HG03378 (cell line): ENCODE data around the gene TOMM5.

Experiments used
- ATAC-seq: cut with Tn5 transposase; IDR thresholded peaks from one replicate; pipeline ENCODE4 v1.9.1; 2021; ENCODE audit warnings: mild to moderate bottlenecking, moderate library complexity; ENCODE audit not compliant: unreplicated experiment

The TOMM5 gene

DNA sequence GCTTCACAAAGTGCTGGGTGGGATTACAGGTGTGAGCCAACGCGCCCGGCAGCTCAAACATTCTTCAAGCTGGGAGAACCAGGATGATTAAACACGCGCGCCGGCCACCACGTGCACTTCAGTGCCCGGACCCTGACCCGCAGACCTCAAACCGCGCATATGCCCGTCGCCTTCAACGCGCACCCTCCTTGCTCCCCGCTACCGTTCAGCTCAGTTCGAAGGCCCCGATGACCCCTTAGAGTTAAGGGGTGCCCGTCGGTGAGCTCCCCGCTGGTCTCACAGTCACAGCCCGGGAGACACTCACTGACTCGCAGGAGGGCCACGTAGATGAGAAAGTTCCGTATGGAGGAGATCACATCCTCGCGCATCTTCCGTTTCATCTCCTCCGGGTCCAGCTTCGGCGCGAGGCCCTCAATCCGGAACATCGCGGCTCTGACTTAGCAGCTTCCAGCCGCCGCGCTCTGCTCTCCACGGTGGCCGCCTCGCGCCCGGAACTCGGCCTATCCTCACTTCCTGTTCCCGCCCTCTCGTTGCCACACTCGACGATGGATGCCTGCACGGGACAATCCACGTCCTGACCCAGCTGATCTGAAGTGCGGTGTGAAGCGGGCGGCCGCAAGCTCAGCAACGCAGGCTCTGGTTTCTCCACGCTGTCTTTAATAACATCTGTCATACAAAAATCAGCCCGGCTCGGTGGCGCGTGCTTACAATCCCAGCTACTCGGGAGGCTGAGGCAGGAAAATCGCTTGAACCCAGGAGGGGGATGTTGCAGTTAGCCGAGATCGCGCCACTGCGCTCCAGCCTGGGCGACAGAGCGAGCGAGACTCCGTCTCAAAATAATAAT, at the start of gene TOMM5:
Gene TOMM5, minus strand, starts transcription at position 490 of the 844 bp plus-strand sequence. Its CDS starts 65 bp downstream, at position 425.
- peak; percentile 80 for ATAC-seq

GRCh38 chr9:37641331-37641730, 48.9 kb upstream of the TOMM5 start:
- ATAC-seq, result no peak

DNA sequence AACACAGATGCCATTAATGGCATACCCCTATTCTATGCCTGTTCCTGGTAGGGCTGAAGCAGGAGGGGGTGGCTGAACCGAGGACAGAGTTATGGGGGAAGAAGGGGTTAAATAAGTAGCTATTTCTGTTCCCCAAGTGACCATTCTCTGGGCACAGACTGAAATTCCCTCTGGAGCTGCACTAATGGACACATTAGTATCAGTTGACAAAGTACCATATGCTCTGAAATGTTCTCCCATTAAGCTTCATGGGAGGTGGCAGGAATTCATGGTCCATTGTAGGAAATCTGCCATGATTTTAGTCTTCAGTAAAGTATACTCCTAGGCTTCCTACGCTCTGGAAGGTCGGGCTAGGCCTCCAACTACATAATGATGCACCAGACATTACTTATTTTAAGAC, 47.8 kb upstream of the TOMM5 start:
- ATAC-seq, result no peak

DNA sequence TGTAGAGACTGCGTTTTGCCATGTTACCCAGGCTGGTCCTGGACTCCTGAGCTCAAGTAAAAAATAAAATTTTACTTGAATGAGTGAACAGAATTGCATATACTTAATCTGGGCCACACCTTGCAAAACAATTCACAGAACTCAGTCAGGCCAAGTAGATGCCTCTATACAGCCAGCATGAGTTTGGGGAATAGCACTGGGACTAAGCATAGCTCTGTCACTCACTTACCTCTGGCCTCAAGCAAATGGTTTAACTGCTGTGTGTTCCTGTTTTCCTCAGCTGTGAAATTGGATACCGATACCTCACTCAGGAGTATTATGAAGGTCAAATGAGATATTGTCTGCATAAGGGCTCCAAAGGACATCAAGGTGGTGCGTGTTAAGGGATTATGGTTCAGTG, 47.4 kb upstream of the TOMM5 start:
- no peak for ATAC-seq

DNA sequence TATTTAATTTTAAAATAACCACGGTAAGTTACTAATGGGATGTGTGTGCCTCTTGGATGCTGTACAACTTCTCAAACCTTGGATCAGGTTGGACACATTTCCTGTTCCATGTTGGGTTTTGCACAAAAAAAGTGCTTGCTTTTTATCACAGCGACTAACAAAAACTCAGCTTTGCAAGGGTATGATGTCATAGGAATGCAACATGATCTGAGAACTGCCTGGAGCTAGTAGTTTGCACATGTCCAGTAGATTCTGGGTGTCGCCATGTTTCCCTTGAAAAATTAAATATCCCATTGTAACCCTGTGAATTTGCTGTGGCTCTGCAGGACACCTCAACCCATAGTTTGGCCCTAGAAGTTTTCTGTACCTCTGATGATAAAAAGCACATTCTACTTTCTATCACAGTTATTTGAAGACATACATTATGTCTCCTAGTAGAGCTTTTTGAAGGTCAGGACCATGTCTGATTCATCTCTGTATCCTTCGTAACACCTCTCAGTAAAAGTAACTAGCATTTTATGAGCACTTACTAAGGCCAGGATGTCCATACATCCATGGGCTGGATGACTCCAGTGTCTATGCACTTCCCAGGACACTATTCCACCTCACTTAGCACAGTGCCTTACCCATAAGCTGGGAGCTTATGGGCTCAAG, 46.8 kb upstream of the TOMM5 start:
- no peak for ATAC-seq

GRCh38 chr9:37636511-37637448, 44.4 kb upstream of the TOMM5 start:
- ATAC-seq, result no peak

GRCh38 chr9:37635808-37636207, 43.4 kb upstream of the TOMM5 start:
- ATAC-seq, result no peak

- ATAC-seq, result no peak
These were observed 40.1 kb upstream of the TOMM5 start for GRCh38 chr9:37632479-37632878.

- no peak for ATAC-seq
These were observed 34.4 kb upstream of the TOMM5 start for GRCh38 chr9:37626708-37627292.

- ATAC-seq, result no peak
These were observed 33.4 kb upstream of the TOMM5 start for GRCh38 chr9:37625758-37626147.

- no peak for ATAC-seq
These were observed 32.8 kb upstream of the TOMM5 start for GRCh38 chr9:37625036-37625757.

GRCh38 chr9:37624073-37624472, 31.7 kb upstream of the TOMM5 start:
- no peak for ATAC-seq

GRCh38 chr9:37623267-37623666, 30.9 kb upstream of the TOMM5 start:
- ATAC-seq, result no peak

DNA sequence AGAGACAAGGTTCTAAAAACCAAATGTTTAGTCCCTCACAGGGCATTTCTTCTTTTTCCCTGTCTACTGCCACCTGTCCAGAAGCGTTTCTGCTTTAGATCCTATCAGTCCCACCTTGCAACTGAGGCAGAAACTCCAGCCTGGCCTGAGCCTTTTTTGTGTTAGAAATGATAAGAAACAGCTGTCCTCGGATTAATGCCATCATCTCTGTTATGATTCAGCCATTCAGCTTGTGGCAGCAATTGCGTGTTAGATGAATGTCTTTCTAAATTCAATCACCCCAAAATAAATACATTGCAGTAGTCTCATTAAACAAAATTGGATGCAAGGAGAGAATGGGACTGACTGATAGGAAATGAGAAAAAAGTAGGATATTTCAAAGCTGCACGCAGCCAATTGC, 30.1 kb upstream of the TOMM5 start:
- ATAC-seq, result no peak

DNA sequence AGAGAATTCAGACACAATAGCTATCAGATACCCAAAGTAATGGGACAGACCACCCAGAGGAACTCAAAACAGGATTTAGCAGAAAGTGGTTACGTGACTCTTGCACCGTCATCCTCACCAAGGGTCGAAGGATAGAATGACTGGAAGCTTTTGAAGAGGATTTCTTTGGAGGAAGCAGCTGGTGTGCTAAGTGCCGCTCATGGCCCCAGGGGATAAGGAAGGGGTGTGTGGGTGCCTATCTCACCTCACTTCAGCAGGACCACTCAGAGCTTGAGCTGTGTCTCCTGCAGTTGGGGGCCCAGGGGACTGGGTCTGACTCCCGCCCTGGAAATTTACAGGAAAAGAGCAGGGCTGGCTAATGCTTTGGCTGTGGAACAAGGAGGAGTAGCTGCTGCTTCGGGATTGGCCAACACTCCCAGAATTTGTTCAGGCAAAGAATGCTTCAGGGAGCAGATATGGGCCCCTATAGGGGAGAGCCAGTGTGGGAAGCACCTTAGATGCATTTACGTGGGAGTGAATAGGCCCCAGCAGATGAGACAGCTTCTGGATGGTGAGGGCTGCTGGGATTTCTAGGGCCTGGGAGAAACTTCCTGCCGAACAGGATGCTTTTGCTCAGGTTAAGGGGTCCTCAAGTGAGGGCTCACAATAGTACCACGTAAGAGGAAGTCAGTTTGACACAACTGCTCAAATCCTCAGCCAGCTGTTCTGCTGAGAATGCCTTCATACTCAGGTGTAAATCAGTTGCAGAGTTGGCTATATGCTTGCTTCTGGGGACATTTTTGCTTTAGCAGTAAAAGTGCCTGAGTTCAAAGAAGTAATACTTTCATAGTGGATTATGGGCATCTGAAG, 29.1 kb upstream of the TOMM5 start:
- no peak for ATAC-seq

GRCh38 chr9:37620396-37620795, 28.0 kb upstream of the TOMM5 start:
- no peak for ATAC-seq

GRCh38 chr9:37619806-37620205, 27.4 kb upstream of the TOMM5 start:
- ATAC-seq, result no peak

DNA sequence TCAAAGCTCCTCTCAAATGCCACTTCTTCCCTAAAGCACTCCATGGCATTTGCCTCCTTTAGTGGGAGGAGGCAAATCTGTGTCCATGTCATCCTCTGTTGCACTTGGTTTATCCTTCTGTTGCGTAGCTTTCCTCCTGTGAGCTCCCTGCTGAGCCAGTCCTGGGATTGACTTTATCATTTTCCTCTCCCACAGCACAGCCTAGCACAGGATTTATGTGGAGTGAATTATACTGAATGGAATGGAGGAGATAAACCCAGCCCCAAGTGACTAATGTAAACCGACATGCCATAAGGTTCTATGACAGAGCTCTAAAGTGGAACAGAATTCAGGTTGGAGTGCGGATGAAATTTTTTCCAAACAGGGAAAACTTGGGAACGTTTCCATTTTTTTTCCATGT, 26.4 kb upstream of the TOMM5 start:
- no peak for ATAC-seq

DNA sequence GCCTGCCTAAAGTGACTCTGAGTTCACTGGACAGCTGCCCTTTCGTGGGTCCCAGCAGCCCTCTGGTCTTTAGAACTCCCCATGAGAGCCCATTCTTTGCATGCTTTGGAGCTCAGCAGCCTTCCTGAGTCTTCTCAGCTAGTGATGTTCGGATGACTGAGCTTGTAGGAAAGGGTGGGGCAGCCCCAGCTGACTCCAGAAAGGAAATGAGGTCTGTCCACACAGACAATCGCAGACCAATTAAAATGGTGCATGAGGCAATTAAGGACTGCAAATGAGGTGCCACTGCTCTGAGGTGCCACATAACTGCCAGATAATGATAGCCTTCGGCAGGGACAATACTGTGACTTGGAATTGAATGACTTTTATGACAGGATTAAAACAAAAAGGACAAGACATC, 25.4 kb upstream of the TOMM5 start:
- ATAC-seq, result no peak
